HG03521 (cell line): Measurements from ENCODE around the gene WDR41.
"Not testable (repeated sequence)": the region's sequence is repeated elsewhere in the genome, so short reads cannot be mapped to it uniquely, and the experiment has no call there.

Experiments
- ATAC-seq: cut with Tn5 transposase; IDR thresholded peaks from one replicate; pipeline ENCODE4 v1.9.1; 2021; ENCODE audit warnings: mild to moderate bottlenecking, moderate library complexity; ENCODE audit not compliant: unreplicated experiment

Gene WDR41, protein sequence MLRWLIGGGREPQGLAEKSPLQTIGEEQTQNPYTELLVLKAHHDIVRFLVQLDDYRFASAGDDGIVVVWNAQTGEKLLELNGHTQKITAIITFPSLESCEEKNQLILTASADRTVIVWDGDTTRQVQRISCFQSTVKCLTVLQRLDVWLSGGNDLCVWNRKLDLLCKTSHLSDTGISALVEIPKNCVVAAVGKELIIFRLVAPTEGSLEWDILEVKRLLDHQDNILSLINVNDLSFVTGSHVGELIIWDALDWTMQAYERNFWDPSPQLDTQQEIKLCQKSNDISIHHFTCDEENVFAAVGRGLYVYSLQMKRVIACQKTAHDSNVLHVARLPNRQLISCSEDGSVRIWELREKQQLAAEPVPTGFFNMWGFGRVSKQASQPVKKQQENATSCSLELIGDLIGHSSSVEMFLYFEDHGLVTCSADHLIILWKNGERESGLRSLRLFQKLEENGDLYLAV

DNA sequence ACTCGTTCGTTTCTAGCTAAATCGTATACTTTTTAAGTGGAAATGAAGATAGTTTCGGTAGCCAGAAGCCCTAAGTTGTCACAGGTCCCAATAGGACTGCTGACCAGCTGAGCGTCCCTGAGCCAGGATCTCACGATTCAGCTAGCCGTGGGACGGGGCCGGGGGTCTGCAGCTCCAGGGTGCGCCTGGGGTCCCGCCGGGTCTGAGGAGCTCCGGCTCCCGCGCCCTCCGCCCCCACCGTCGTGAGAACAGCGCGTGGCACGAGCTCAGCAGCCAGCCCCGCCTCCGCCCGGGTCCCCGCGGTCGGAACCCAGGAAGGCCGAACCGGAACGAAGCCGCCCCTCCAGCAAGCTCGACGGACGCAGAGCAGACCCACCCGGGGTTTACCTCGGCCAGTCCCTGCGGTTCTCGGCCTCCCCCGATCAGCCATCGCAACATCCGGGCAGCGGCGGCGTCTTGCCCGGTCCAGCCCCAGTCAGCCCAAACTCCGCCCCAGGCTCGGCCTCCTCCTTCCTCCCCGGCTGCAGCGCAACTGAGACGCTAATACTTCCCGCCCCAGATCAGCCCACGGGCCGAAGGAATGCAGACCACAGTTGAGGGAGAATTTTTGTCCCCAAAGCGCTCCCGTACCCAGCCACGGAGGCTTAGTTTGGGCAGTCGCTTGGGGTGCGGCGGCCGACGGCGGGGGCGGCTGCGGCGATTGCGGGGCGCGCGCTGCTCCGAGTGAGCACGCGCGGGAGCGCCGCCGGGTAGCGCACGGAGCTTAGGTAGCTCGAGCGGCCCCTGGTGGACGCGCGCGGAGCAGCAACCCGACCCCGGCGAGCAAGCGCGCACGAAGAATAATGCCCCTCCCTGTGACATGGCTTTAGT, at the start of gene WDR41:
Gene WDR41, minus strand, starts transcription at position 534 of the 870 bp plus-strand sequence. Its CDS starts 96 bp downstream, at position 438.
- peak; percentile 88 for ATAC-seq

DNA sequence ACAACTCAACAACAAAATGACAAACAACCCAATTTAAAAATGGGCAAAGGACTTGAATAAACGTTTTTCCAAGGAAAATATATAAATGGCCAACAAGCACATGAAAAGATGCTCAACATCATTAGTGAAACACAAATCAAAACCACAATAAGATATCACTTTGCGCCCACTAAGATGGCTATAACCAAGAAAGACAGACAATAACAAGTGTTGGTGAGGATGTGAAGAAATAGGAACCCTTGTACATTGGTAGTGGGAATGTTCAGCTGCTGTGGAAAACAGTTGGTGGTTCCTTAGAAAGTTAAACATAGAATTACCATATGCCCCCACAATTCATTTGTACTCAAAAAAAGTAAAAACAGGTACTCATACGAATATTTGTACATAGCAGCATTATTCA, 39.2 kb upstream of the WDR41 start:
- no peak for ATAC-seq

- ATAC-seq, result no peak
Observed at GRCh38 chr5:77518304-77518703, 26.2 kb upstream of the WDR41 start.

DNA sequence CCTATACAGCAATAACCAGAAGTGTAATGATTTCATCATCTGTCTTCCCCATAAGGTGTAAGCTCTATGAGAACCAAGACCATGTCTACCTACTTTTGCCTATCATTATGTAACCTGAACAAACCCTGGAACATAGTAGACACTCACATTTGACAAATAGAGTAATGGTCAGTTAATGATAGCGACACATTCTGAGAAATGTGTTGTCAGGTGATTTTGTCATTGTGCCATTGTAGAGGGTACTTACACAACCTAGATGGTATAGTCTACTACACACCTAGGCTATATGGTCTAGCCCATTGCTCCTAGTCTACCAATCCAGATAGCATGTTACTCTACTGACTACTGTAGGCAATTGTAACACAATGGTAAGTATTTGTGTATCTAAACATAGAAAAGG, 22.3 kb upstream of the WDR41 start:
- ATAC-seq, result no peak

DNA sequence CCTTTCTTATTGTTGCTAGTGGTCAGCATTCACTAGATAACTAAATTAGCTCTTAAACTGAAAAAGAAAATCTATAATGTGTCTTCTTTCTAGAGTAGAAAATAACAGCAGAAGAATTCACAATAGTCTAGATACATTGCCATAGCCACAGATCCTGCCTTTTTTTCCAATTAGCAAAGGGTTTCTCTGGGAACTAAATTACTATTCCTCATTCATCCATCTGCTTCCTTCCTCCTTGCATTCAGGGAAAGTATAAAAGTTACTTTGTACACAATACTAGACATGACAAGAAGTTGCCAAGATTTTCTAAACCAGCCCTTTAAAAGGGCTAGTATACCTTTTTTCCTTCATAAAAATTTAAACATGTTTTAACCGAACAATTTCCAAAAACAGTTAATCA, 21.2 kb upstream of the WDR41 start:
- no peak for ATAC-seq

DNA sequence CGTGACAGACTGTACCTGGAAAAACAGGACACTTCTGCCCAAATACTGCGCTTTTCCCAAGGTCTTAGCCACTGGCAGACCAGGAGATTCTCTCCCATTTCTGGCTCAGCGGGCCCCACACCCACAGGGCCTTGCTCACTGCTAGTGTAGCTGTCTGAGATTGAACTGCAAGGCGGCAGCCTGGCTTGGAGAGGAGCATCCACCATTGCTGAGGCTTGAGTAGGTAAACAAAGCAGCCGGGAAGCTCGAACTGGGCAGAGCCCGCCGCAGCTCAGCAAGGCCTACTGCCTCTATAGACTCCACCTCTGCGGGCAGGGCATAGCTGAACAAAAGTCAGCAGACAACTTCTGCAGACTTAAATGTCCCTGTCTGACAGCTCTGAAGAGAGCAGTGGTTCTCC, 9.0 kb upstream of the WDR41 start:
- ATAC-seq, result not testable (repeated sequence)

DNA sequence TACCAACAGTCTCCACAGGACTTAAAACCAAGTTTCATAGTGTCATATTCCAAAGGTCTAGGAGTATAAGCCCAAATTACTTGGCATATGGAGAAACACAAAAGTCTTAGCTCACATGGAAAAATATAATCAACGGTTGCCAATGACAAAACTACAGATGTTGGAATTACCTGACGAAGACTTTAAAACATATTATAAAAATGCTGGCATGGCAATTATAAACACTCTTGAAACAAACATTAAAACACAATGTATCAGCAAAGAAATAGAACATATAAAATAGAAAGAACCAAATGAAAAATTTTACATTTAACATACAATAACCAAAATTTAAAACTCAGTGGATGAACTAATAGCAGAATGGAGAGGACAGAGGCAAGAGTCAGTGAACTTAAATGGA, 7.9 kb upstream of the WDR41 start:
- no peak for ATAC-seq

DNA sequence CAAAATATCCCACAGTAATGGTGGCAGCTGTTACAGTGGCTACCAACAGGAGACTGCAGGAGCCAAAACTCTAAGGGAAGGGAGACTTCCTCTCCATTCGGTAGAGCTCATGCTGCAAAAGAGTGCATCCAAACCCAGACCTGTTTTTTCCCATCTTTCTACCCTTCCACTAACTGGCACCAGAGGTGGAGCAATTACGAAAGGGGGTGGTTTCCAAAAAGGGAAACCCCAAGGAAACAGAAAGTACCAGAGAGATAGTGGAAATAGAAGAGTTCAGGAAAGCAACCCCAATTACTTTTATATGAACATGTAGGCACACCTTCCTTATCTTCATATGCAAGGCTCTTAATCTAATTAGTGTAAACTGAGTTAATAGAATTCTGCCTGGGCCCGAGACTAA, 7.3 kb upstream of the WDR41 start:
- no peak for ATAC-seq

DNA sequence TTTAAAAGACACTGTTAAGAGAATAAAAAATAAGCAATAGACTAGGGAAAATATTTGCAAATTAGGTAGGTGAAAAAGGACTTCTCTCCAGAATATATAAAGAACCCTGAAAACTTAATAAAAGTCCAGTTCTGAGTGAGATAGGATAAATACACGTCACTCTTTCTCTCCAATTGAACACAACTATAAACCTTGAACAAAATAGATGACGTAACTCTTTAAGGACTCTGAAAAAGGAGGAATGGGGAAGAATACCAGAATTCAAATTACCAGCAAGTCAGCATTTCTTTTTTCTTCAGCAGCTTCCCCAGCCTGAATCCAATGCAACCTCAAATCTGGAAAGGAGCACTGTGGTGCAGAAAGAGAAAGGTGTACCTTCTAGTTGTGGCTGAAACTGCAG, 6.8 kb upstream of the WDR41 start:
- no peak for ATAC-seq

- ATAC-seq, result no peak
Observed at GRCh38 chr5:77494935-77495334, 2.8 kb upstream of the WDR41 start.

- ATAC-seq, result peak; percentile 2
Observed at GRCh38 chr5:77492653-77493000, 511 bp upstream of the WDR41 start.

DNA sequence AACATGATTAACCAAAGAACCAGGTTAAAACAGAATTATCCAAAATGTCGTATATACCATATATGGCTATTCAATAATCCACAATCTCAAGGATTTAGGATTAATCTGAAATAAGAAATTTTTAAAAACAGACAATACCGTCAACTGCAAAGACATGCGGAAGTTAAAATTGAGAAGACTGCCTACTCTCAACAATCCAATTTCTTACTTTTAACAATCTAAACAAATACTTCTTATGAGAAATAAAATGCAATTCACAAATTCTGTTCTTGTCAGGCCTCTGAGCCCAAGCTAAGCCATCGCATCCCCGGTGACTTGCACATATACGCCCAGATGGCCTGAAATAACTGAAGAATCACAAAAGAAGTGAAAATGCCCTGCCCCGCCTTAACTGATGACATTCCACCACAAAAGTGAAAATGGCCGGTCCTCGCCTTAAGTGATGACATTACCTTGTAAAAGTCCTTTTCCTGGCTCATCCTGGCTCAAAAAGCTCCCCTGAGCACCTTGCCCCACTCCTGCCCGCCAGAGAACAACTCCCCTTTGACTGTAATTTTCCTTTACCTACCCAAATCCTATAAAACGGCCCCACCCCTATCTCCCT, 1.3 kb downstream of the WDR41 start:
- not testable (repeated sequence) for ATAC-seq

DNA sequence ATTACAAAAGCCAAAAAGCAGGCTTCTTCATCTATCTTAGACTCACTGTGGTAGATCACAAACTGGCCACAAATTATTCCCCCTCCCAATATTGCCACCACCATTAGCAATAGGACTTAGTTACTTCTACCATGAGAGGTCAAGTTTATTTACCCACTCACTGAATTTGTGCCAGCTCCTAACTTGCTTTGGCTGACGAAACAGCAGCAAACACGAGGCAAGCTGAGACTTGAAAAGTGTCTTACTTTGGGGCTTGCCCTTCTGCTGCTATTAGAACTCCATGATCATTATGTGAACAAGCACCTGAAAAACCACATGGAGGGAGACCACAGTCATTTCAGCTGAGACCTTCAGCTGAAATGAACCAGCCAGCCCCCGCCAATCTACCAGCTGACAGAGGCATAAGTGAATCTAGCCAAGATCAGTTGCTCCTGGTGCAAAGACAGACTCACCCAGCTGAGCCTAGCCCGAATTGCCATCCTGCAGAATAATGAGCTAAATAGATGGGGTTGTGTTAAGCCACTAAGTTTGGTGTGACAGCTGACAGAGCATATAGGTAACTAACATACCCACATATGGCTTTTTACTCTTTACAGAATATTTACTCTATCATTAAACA, 5.7 kb downstream of the WDR41 start:
- ATAC-seq, result no peak

GRCh38 chr5:77483682-77484081, 8.4 kb downstream of the WDR41 start:
- ATAC-seq, result no peak

- not testable (repeated sequence) for ATAC-seq
Observed at GRCh38 chr5:77475041-77475440, 17.1 kb downstream of the WDR41 start.

DNA sequence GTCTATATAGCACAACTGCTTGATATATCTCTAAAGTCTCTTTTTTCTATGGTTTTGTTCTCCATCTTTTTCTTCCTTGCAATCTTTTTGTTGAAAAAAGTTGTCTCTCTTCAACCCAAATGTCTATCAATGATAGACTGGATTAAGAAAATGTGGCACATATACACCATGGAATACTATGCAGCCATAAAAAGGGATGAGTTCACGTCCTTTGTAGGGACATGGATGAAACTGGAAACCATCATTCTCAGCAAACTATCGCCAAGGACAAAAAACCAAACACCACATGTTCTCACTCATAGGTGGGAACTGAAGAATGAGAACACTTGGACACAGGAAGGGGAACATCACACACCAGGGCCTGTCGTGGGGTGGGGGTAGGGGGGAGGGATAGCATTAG, 23.2 kb downstream of the WDR41 start:
- not testable (repeated sequence) for ATAC-seq

- no peak for ATAC-seq
Observed at GRCh38 chr5:77463905-77464304, 28.2 kb downstream of the WDR41 start.

DNA sequence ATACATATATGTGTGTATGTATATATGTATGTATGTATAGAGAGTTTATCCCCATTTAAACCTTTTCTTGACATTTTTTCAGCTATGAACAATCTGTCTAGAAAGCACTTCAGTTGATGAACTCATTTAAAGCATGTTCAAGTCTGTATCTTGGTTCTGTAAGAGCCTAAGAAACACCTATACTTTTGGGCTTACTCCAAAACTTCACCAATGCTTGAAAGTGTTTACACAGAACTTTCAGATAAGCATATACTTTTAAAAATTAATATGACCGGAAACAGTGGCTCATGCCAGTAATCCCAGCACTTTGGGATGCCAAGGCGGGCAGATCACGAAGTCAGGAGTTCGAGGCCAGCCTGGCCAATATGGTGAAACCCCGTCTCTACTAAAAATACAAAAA, 30.8 kb downstream of the WDR41 start:
- no peak for ATAC-seq

GRCh38 chr5:77454123-77454522, 38.0 kb downstream of the WDR41 start:
- no peak for ATAC-seq

DNA sequence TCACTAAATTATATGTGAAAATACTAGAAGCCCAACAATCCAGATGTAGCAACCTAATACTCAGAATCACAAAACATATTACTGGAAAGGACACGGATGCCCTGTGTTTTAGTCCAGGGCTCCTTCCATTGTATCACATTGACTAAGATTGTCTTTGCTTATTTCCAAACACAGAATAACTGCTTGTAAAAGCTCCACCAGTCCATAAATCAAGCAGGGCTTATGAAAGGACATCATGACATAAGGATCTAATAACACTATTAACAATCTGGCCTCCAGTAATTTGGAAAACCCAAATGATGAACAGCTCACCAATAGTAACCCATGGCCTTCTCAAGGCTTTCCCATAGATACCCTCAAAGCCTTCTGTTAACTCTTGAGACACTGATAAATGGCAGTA, 39.8 kb downstream of the WDR41 start:
- no peak for ATAC-seq

GRCh38 chr5:77449981-77450380, 42.1 kb downstream of the WDR41 start:
- ATAC-seq, result no peak
